ENCODE results near the gene CASS4. TPM values are rescaled to one million over a fixed set of nuclear protein-coding genes. Genes with fewer than 3 reads are reported as not detected.

Gene CASS4
- total and polyA plus RNA-seq, 9 of the 15 experiments (the other 6 are each of a cell fraction or from before 2014, with no cell fraction given) = 8.1 to 53.8 (median 26.7) TPM

- ATAC-seq = no peak; the same call in 2 of the 3 replicates
- peaks cover 0 to 4% of the 10 kb centered on the region in 2 experiments; a peak in 1 of 5 replicates for H3K4me1 ChIP-seq (replicated peaks in 1 of 2; ENCODE audit: control insufficient read depth in 2 of 2, insufficient read depth in 2 of 2, low read length in 2 of 2)
- TF ChIP-seq ZNF23 (CRISPR knock-in tag; IDR thresholded peaks at IDR 0.05) (no peak), ATF3 (IDR thresholded peaks at IDR 0.05) (peak; percentile 46), ATF3 (CRISPR knock-in tag; conservative IDR thresholded peaks at IDR 0.05) (no peak), MCM7 (IDR thresholded peaks at IDR 0.05) (no peak), RFX5 (IDR thresholded peaks at IDR 0.05; ENCODE audit: low read depth, low read length) (no peak), ZNF175 (CRISPR knock-in tag; IDR thresholded peaks at IDR 0.05; ENCODE audit: low read depth) (no peak), RFX1 (IDR thresholded peaks at IDR 0.05) (peak; percentile 92), CTBP1 (IDR thresholded peaks at IDR 0.05; ENCODE audit: borderline replicate concordance) (peak; percentile 56; the same call in 1 of the 2 replicates), ZNF398 (CRISPR knock-in tag; IDR thresholded peaks at IDR 0.05) (no peak), ETS2 (tag; IDR thresholded peaks at IDR 0.05; ENCODE audit: borderline replicate concordance, poor library complexity, severe bottlenecking) (no peak), ZBED1 (IDR thresholded peaks at IDR 0.05) (no peak), CBX3 (IDR thresholded peaks at IDR 0.05; ENCODE audit: borderline replicate concordance in 1 of 2, low read length in 2 of 2) (no peak), HLTF (IDR thresholded peaks at IDR 0.05) (no peak), ZNF589 (CRISPR knock-in tag; IDR thresholded peaks at IDR 0.05; ENCODE audit: low read depth) (no peak), ZNF57 (CRISPR knock-in tag; IDR thresholded peaks at IDR 0.05) (no peak), RAD51 (IDR thresholded peaks at IDR 0.05; ENCODE audit: borderline replicate concordance, low read depth) (no peak), LEF1 (IDR thresholded peaks at IDR 0.05) (no peak), BACH1 (tag; IDR thresholded peaks at IDR 0.05) (no peak), IRF1 (CRISPR knock-in tag; IDR thresholded peaks at IDR 0.05; ENCODE audit: borderline replicate concordance) (no peak), HDAC6 (IDR thresholded peaks at IDR 0.05; ENCODE audit: low read depth, low read length) (no peak), POLR2A (conservative IDR thresholded peaks at IDR 0.05) (0 out of 2 replicates have a peak, but pooled peaks have one; percentile 10), TAF9B (IDR thresholded peaks at IDR 0.05; ENCODE audit: partially characterized antibody) (no peak), U2AF2 (optimal IDR thresholded peaks at IDR 0.05; ENCODE audit: low read depth, low read length) (no peak), PRMT5 (CRISPR knock-in tag; IDR thresholded peaks at IDR 0.05) (no peak), DNMT1 (IDR thresholded peaks at IDR 0.05) (no peak)
- H3K4me2 ChIP-seq (ENCODE audit: insufficient read depth, low read length) = no peak overlapping the region
- FAIRE-seq = no peak
- H3K9me1 ChIP-seq (ENCODE audit: control insufficient read depth, insufficient read depth, low read length) = no peaks in the 10 kb centered on the region
- no peak overlapping the region for H3K27ac ChIP-seq (ENCODE audit: extremely low read depth, low read depth, low read length)
- H3K9me3 ChIP-seq (replicated peaks; ENCODE audit: control insufficient read depth, insufficient read depth, low read depth, low read length) = no peaks in the 10 kb centered on the region
- in situ Hi-C loops (cut with MboI) = no loop called here
- no TSS peak for BruUV-seq (replicated peaks)
- intact Hi-C loops (cut with micrococcal nuclease) = no loop called here
- no peak overlapping the region for H3K9ac ChIP-seq (ENCODE audit: insufficient read depth in 1 of 2, low read depth in 2 of 2, low read length in 2 of 2)
- no peaks in the 10 kb centered on the region for H3K27me3 ChIP-seq (ENCODE audit: control insufficient read depth in 2 of 2, insufficient read depth in 2 of 2, low read length in 2 of 2)
- POLR2A ChIA-PET = no interaction called here
- H3K36me3 ChIP-seq (ENCODE audit: control insufficient read depth, insufficient read depth, low read length) = peaks cover 35% of the 10 kb centered on the region; the same call in 2 of the 3 replicates
- DNase-seq (ENCODE audit: extremely low read depth in 1 of 4, low spot score in 3 of 4) = peak in 1 of 4 experiments; percentile 8
- WGBS (ENCODE audit: insufficient coverage, low coverage, missing lambda C conversion rate) = 77% methylated on average over 3 of the region's 3 CpGs
- H4K20me1 ChIP-seq (replicated peaks; ENCODE audit: control insufficient read depth, insufficient read depth, low read length) = no peaks in the 10 kb centered on the region
- no peak overlapping the region for H3K4me3 ChIP-seq
- H3K79me2 ChIP-seq (ENCODE audit: control insufficient read depth, insufficient read depth, low read length) = no peaks in the 10 kb centered on the region
- no peak overlapping the region for H2AFZ ChIP-seq (ENCODE audit: low read depth, low read length)
- CTCF ChIA-PET (ENCODE audit: low intra/inter-chr PET ratio) = no interaction called here
Measured at GRCh38 chr20:56460459-56460858, 48.4 kb downstream of the CASS4 start.
